ENCODE data around the gene CYLD. TPM values are rescaled to one million over a fixed set of nuclear protein-coding genes. Genes with fewer than 3 reads are reported as not detected.
A peak's percentile ranks its signal among the peaks of the same experiment; 100 is the strongest.

CYLD gene
- polyA plus RNA-seq, 1 donor (not counting 4 experiments of a cell fraction or from before 2014, with no cell fraction given) = 24.7 TPM

GRCh38 chr16:50692999-50693781 lies 48.7 kb upstream of the CYLD start, which contains the start of gene NOD2:
TSS of gene NOD2 (plus strand) at chr16:50693606. CDS start at chr16:50699496, 5,890 bp downstream.
- DNase-seq (ENCODE audit: low read depth, low spot score) (no peak), FAIRE-seq (no peak)
- Histone ChIP-seq H3K27me3 (ENCODE audit: control insufficient read depth, extremely low read depth, insufficient read depth, low read length) (no peaks in the 10 kb centered on the region), H3K9ac (ENCODE audit: control insufficient read depth, extremely low read depth, insufficient read depth, low read length) (peak within 1 kb of the TSS; percentile 71), H4K20me1 (ENCODE audit: control insufficient read depth, extremely low read depth, insufficient read depth, low read length) (no peaks in the 10 kb centered on the region), H3K27ac (ENCODE audit: control insufficient read depth, insufficient read depth, low read length) (peak within 1 kb of the TSS; percentile 4), H2AFZ (ENCODE audit: control insufficient read depth, low read length) (peak within 1 kb of the TSS; percentile 72), H3K9me1 (ENCODE audit: control insufficient read depth, extremely low read depth, insufficient read depth, low read length) (no peaks in the 10 kb centered on the region), H3K4me2 (ENCODE audit: control insufficient read depth, extremely low read depth, insufficient read depth, low read depth, low read length) (peak within 1 kb of the TSS; percentile 74), H3K79me2 (ENCODE audit: control insufficient read depth, insufficient read depth, low read length) (no peaks in the 10 kb centered on the region), H3K4me3 (ENCODE audit: control insufficient read depth in 2 of 3, extremely low read depth in 1 of 3, insufficient read depth in 2 of 3, low read depth in 1 of 3, low read length in 3 of 3) (peak within 1 kb of the TSS; percentile 38 to 56 (median 43)), H3K4me1 (ENCODE audit: control insufficient read depth, extremely low read depth, insufficient read depth, low read length) (peaks cover 24% of the 10 kb centered on the region), H3K9me3 (ENCODE audit: control insufficient read depth, low read depth, low read length) (no peaks in the 10 kb centered on the region), H3K36me3 (ENCODE audit: control insufficient read depth in 2 of 2, extremely low read depth in 1 of 2, insufficient read depth in 2 of 2, low read length in 2 of 2) (no peaks in the 10 kb centered on the region)
- dilution Hi-C loops (cut with MboI; ENCODE audit: extremely low pct_ligation_motif_present, low sequenced_read_pairs) = no loop called here
- no peak for TF ChIP-seq EZH2 (IDR thresholded peaks at IDR 0.05; ENCODE audit: low read length)
- TF ChIP-seq CTCF (optimal IDR thresholded peaks at IDR 0.05 in 1 of 3, IDR thresholded peaks at IDR 0.05 in 1 of 3, conservative IDR thresholded peaks at IDR 0.05 in 1 of 3; ENCODE audit: extremely low read depth in 1 of 3, insufficient read depth in 2 of 3, low read length in 3 of 3) = no peak

GRCh38 chr16:50694206-50694605 lies 47.7 kb upstream of the CYLD start:
- Histone ChIP-seq H3K4me1 (ENCODE audit: control insufficient read depth, extremely low read depth, insufficient read depth, low read length) (peaks cover 26% of the 10 kb centered on the region), H3K79me2 (ENCODE audit: control insufficient read depth, insufficient read depth, low read length) (no peaks in the 10 kb centered on the region), H4K20me1 (ENCODE audit: control insufficient read depth, extremely low read depth, insufficient read depth, low read length) (no peaks in the 10 kb centered on the region), H3K9ac (ENCODE audit: control insufficient read depth, extremely low read depth, insufficient read depth, low read length) (no peak overlapping the region), H3K27me3 (ENCODE audit: control insufficient read depth, extremely low read depth, insufficient read depth, low read length) (no peaks in the 10 kb centered on the region), H3K9me1 (ENCODE audit: control insufficient read depth, extremely low read depth, insufficient read depth, low read length) (no peaks in the 10 kb centered on the region), H2AFZ (ENCODE audit: control insufficient read depth, low read length) (no peak overlapping the region), H3K4me2 (ENCODE audit: control insufficient read depth, extremely low read depth, insufficient read depth, low read depth, low read length) (no peak overlapping the region), H3K9me3 (ENCODE audit: control insufficient read depth, low read depth, low read length) (no peaks in the 10 kb centered on the region), H3K27ac (ENCODE audit: control insufficient read depth, insufficient read depth, low read length) (no peak overlapping the region), H3K36me3 (ENCODE audit: control insufficient read depth in 2 of 2, extremely low read depth in 1 of 2, insufficient read depth in 2 of 2, low read length in 2 of 2) (no peaks in the 10 kb centered on the region), H3K4me3 (ENCODE audit: control insufficient read depth in 2 of 3, extremely low read depth in 1 of 3, insufficient read depth in 2 of 3, low read depth in 1 of 3, low read length in 3 of 3) (no peak overlapping the region)
- TF ChIP-seq EZH2 (IDR thresholded peaks at IDR 0.05; ENCODE audit: low read length) (no peak), CTCF (optimal IDR thresholded peaks at IDR 0.05 in 1 of 3, IDR thresholded peaks at IDR 0.05 in 1 of 3, conservative IDR thresholded peaks at IDR 0.05 in 1 of 3; ENCODE audit: extremely low read depth in 1 of 3, insufficient read depth in 2 of 3, low read length in 3 of 3) (no peak)
- dilution Hi-C loops (cut with MboI; ENCODE audit: extremely low pct_ligation_motif_present, low sequenced_read_pairs) = no loop called here
- DNase-seq (ENCODE audit: low read depth, low spot score) (no peak), FAIRE-seq (no peak)
